HL-60 (cell line): ENCODE data around the gene ARHGEF4.

ENCODE experiments used
- DNase-seq, 2 experiments: peaks; one replicate each; pipeline ENCODE4 v3.0.0-alpha.2; 2010 to 2020; ENCODE audit warnings: low read depth in 1 of 2, low spot score in 1 of 2
- H3K27ac ChIP-seq: fragments of 250-450 bp; sonication (Bioruptor Pico); replicated peaks from 2 replicates; pipeline ENCODE4 v1.5.1; 2020; ENCODE audit warnings: mild to moderate bottlenecking, moderate library complexity
- H3K27me3 ChIP-seq: fragments of 250-450 bp; sonication (Bioruptor Pico); 2 replicates; pipeline ENCODE4 v1.5.1; 2021; ENCODE audit warnings: mild to moderate bottlenecking, moderate library complexity; ENCODE audit not compliant: insufficient read depth, poor library complexity, severe bottlenecking
- H3K4me3 ChIP-seq: replicated peaks from 2 replicates; pipeline ENCODE4 v1.5.1; 2011; ENCODE audit warnings: mild to moderate bottlenecking, control low read depth, low read length; ENCODE audit not compliant: insufficient read depth
- CTCF ChIP-seq: IDR thresholded peaks from one replicate; pipeline ENCODE4 v1.5.1; 2011; ENCODE audit warnings: low read length, control low read depth, inconsistent platforms; ENCODE audit not compliant: insufficient read depth
- GABPA ChIP-seq: IDR thresholded peaks from 2 replicates; pipeline ENCODE4 v1.6.1; 2012; ENCODE audit warnings: low read depth
- POLR2AphosphoS5 ChIP-seq: IDR thresholded peaks from 2 replicates; pipeline ENCODE4 v1.6.1; 2012; ENCODE audit warnings: low read depth
- SPI1 ChIP-seq: IDR thresholded peaks from 2 replicates; pipeline ENCODE4 v1.6.1; 2012; ENCODE audit warnings: low read depth, mild to moderate bottlenecking, borderline replicate concordance
- TF ChIP-seq, protein P1 (sequence below): IDR thresholded peaks from 2 replicates; pipeline ENCODE4 v1.6.1; 2012; ENCODE audit warnings: low read depth; ENCODE audit not compliant: insufficient replicate concordance

Gene ARHGEF4

DNA sequence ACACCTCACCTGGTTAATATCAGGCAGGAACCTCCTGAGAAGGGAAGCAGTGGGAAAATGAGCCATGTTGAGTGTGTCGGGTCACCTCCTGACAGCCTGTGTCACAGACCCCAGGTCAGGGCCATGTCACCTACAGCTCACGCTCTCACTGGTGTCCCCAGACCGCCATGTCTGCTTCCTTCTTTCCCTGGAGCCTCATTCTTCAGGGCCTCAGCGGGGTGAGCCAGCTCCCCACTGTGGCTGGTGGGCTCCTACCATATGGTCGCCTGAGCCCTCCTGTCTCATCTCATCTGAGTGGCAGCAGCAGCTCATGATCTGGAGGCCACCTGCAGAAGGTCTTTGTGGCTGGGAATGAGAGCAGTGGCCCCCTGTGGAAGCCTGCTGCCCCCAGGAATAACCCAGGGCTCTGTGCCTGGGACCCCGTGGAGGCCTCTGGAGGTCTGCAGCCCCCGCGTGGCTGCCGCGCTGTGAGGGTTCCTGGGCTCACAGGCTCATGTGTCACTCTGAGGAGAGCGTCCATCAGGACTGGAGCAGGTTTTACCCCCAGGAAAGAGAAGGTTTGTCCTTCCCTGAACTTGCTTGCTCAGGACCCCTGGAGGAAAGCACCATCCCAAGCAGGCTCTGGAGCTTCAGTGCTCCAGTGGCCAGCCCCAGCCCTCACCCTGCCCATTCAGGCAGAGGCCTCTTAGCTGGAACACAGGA is 200.1 kb downstream of the ARHGEF4 start:
- Histone ChIP-seq H3K27me3 (peaks cover 20% of the 10 kb centered on the region), H3K27ac (no peak overlapping the region), H3K4me3 (no peak overlapping the region)
- DNase-seq, result no peak
- TF ChIP-seq GABPA (no peak), POLR2AphosphoS5 (no peak), SPI1 (no peak), CTCF (no peak)
- TF ChIP-seq, protein P1, sequence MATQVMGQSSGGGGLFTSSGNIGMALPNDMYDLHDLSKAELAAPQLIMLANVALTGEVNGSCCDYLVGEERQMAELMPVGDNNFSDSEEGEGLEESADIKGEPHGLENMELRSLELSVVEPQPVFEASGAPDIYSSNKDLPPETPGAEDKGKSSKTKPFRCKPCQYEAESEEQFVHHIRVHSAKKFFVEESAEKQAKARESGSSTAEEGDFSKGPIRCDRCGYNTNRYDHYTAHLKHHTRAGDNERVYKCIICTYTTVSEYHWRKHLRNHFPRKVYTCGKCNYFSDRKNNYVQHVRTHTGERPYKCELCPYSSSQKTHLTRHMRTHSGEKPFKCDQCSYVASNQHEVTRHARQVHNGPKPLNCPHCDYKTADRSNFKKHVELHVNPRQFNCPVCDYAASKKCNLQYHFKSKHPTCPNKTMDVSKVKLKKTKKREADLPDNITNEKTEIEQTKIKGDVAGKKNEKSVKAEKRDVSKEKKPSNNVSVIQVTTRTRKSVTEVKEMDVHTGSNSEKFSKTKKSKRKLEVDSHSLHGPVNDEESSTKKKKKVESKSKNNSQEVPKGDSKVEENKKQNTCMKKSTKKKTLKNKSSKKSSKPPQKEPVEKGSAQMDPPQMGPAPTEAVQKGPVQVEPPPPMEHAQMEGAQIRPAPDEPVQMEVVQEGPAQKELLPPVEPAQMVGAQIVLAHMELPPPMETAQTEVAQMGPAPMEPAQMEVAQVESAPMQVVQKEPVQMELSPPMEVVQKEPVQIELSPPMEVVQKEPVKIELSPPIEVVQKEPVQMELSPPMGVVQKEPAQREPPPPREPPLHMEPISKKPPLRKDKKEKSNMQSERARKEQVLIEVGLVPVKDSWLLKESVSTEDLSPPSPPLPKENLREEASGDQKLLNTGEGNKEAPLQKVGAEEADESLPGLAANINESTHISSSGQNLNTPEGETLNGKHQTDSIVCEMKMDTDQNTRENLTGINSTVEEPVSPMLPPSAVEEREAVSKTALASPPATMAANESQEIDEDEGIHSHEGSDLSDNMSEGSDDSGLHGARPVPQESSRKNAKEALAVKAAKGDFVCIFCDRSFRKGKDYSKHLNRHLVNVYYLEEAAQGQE, result no peak

DNA sequence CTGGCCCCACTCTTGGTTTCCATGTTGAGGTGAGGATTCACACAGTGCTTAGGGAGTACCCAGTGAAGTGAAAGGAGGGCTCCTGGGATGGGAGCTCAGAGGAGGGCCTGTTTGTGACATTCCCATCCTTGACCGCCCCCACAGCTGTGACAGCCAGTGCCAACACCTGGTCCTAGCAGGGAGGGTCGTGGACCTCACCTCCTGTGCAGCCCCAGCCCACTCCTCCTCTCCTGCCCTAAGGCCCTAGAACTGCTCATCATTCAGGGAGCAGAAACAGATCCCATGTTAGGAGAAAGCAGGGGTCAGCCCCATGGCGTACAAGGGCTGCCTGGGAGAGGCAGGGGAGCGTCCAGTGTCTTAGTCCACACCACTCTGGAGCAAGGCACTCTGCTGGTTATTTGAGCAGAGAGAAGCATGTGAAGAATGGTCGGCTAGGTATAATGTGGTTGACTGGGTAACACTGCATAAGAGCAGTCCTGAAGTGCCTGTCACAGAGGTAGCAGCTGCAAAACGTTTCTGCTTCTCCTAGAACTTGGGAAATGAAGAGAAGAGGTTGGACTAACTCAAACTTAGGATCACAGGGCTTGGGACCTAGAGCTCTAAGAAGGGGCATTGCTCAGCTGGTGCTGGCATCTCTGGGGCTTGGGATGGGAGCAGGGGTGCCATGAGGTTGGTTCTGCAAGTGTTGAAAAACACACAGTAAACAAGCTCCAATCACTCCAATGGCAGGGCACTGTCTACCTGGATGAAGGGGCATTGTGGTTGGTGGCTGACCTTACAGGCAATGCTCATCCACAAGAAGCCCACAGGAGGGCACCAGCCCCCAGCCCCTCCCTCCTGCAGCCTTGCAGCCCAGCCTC is 200.9 kb downstream of the ARHGEF4 start:
- TF ChIP-seq CTCF, result no peak
- no peak for TF ChIP-seq SPI1
- TF ChIP-seq, protein P1, result no peak
- peaks cover 20% of the 10 kb centered on the region for H3K27me3 ChIP-seq
- no peak overlapping the region for H3K4me3 ChIP-seq
- no peak overlapping the region for H3K27ac ChIP-seq
- no peak for DNase-seq

- Histone ChIP-seq H3K4me3 (no peak overlapping the region), H3K27me3 (peaks cover 17% of the 10 kb centered on the region), H3K27ac (no peak overlapping the region)
- TF ChIP-seq CTCF, result no peak
- no peak for TF ChIP-seq POLR2AphosphoS5
- TF ChIP-seq, protein P1, result no peak
- TF ChIP-seq SPI1, result no peak
- DNase-seq, result no peak
Observed at GRCh38 chr2:131038258-131039100, 201.8 kb downstream of the ARHGEF4 start.
